ENCODE results near the gene DUSP9.

DNA sequence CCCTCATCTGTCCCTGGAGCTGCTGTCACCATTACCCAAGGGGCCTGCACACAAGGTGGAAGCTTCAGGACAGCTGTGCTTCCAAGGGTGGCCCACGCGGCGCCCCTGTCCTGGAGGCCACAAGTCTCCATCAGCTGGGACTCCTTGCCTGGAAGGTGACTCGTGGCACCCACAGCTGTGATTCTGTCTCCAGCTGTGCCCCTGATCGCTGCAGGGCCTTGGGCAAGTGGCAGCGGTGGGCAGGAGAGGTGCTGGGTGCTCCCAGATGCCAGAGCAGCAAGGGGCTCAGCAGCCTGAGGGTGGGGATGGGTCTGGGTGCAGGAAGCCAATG lies 9.0 kb upstream of the DUSP9 start:
- TF ChIP-seq POLR2A (IDR thresholded peaks at IDR 0.05) = no peak
- TF ChIP-seq CTCF (IDR thresholded peaks at IDR 0.05) = no peak

Data from body of pancreas (tissue), 4 donors.